Measurements from ENCODE around the gene DIS3L2.

- TF ChIP-seq CREB5 (CRISPR knock-in tag; IDR thresholded peaks at IDR 0.05; ENCODE audit: low read depth) (no peak), PATZ1 (CRISPR knock-in tag; IDR thresholded peaks at IDR 0.05; ENCODE audit: borderline replicate concordance) (no peak), ZNF565 (CRISPR knock-in tag; conservative IDR thresholded peaks at IDR 0.05; ENCODE audit: low read depth) (no peak), ARNTL (CRISPR knock-in tag; IDR thresholded peaks at IDR 0.05; ENCODE audit: borderline replicate concordance, low read depth) (no peak), ZFP30 (CRISPR knock-in tag; IDR thresholded peaks at IDR 0.05) (no peak), GLIS3 (CRISPR knock-in tag; IDR thresholded peaks at IDR 0.05) (no peak)
These were observed 416.6 kb downstream of the DIS3L2 start for GRCh38 chr2:232377841-232378734.

Measured in SK-N-SH treated with all-trans-retinoic acid at 6 μM for 48 hours (cell line).